ENCODE measurements around the gene CENPW.

Gene CENPW

GRCh38 chr6:126300735-126301134 lies 39.2 kb upstream of the CENPW start:
- no peak for DNase-seq (ENCODE audit: low read depth in 1 of 2, low spot score in 1 of 2)
- Histone ChIP-seq H3K27ac (replicated peaks) (no peak overlapping the region), H3K4me3 (replicated peaks; ENCODE audit: insufficient read depth, low read length) (no peak overlapping the region), H3K27me3 (ENCODE audit: insufficient read depth, poor library complexity, severe bottlenecking) (peaks cover 2% of the 10 kb centered on the region)
- no peak for TF ChIP-seq GABPA (IDR thresholded peaks at IDR 0.05; ENCODE audit: low read depth)
- no peak for TF ChIP-seq CTCF (IDR thresholded peaks at IDR 0.05; ENCODE audit: insufficient read depth, low read length)

- no peak for DNase-seq (ENCODE audit: low read depth in 1 of 2, low spot score in 1 of 2)
- no peak for TF ChIP-seq POLR2AphosphoS5 (IDR thresholded peaks at IDR 0.05; ENCODE audit: low read depth)
- TF ChIP-seq SPI1 (IDR thresholded peaks at IDR 0.05; ENCODE audit: borderline replicate concordance, low read depth), result no peak; the same call in 1 of the 2 replicates
- TF ChIP-seq CTCF (IDR thresholded peaks at IDR 0.05; ENCODE audit: insufficient read depth, low read length), result no peak
- no peak for TF ChIP-seq REST (IDR thresholded peaks at IDR 0.05; ENCODE audit: insufficient replicate concordance, low read depth)
- TF ChIP-seq GABPA (IDR thresholded peaks at IDR 0.05; ENCODE audit: low read depth), result no peak
- Histone ChIP-seq H3K4me3 (replicated peaks; ENCODE audit: insufficient read depth, low read length) (no peak overlapping the region), H3K27me3 (ENCODE audit: insufficient read depth, poor library complexity, severe bottlenecking) (peaks cover 2% of the 10 kb centered on the region), H3K27ac (replicated peaks) (no peak overlapping the region)
These were observed 37.7 kb upstream of the CENPW start for GRCh38 chr6:126302191-126302590.

- H3K4me3 ChIP-seq (replicated peaks; ENCODE audit: insufficient read depth, low read length), result no peak overlapping the region
- TF ChIP-seq CTCF (IDR thresholded peaks at IDR 0.05; ENCODE audit: insufficient read depth, low read length), result no peak
- no peak for TF ChIP-seq POLR2AphosphoS5 (IDR thresholded peaks at IDR 0.05; ENCODE audit: low read depth)
- no peak for TF ChIP-seq SPI1 (IDR thresholded peaks at IDR 0.05; ENCODE audit: borderline replicate concordance, low read depth)
- no peak for TF ChIP-seq GABPA (IDR thresholded peaks at IDR 0.05; ENCODE audit: low read depth)
- no peak for TF ChIP-seq REST (IDR thresholded peaks at IDR 0.05; ENCODE audit: insufficient replicate concordance, low read depth)
- H3K27me3 ChIP-seq (ENCODE audit: insufficient read depth, poor library complexity, severe bottlenecking), result no peaks in the 10 kb centered on the region
- no peak for DNase-seq (ENCODE audit: low read depth in 1 of 2, low spot score in 1 of 2)
- H3K27ac ChIP-seq (replicated peaks), result no peak overlapping the region
These were observed 32.1 kb upstream of the CENPW start for GRCh38 chr6:126307849-126308248.

GRCh38 chr6:126308362-126308761 lies 31.6 kb upstream of the CENPW start:
- TF ChIP-seq CTCF (IDR thresholded peaks at IDR 0.05; ENCODE audit: insufficient read depth, low read length), result no peak
- TF ChIP-seq REST (IDR thresholded peaks at IDR 0.05; ENCODE audit: insufficient replicate concordance, low read depth), result no peak
- no peak for TF ChIP-seq SPI1 (IDR thresholded peaks at IDR 0.05; ENCODE audit: borderline replicate concordance, low read depth)
- TF ChIP-seq GABPA (IDR thresholded peaks at IDR 0.05; ENCODE audit: low read depth), result no peak
- no peak for TF ChIP-seq POLR2AphosphoS5 (IDR thresholded peaks at IDR 0.05; ENCODE audit: low read depth)
- H3K27ac ChIP-seq (replicated peaks), result no peak overlapping the region
- DNase-seq (ENCODE audit: low read depth in 1 of 2, low spot score in 1 of 2), result no peak
- no peak overlapping the region for H3K4me3 ChIP-seq (replicated peaks; ENCODE audit: insufficient read depth, low read length)
- H3K27me3 ChIP-seq (ENCODE audit: insufficient read depth, poor library complexity, severe bottlenecking), result no peaks in the 10 kb centered on the region
